ENCODE measurements around the gene PNMA6E. TPM values are rescaled to one million over a fixed set of nuclear protein-coding genes. Genes with fewer than 3 reads are reported as not detected.

Gene PNMA6E
- total and polyA plus RNA-seq, 9 of the 15 experiments (the other 6 are each of a cell fraction or from before 2014, with no cell fraction given): 0.03 TPM; not detected in 8

- TF ChIP-seq ZBTB5 (IDR thresholded peaks at IDR 0.05) (no peak), ATF1 (CRISPR knock-in tag; IDR thresholded peaks at IDR 0.05) (no peak), ATF1 (tag; IDR thresholded peaks at IDR 0.05) (peak; percentile 29; the same call in 1 of the 2 replicates), NFE2L1 (tag; IDR thresholded peaks at IDR 0.05; ENCODE audit: borderline replicate concordance, low read depth) (no peak), ATF3 (IDR thresholded peaks at IDR 0.05) (no peak), ATF3 (CRISPR knock-in tag; conservative IDR thresholded peaks at IDR 0.05) (no peak), RERE (CRISPR knock-in tag; IDR thresholded peaks at IDR 0.05; ENCODE audit: borderline replicate concordance) (no peak), ZEB2 (IDR thresholded peaks at IDR 0.05) (no peak), MLX (CRISPR knock-in tag; conservative IDR thresholded peaks at IDR 0.05) (no peak), UBTF (IDR thresholded peaks at IDR 0.05; ENCODE audit: borderline replicate concordance in 1 of 2, low read depth in 2 of 2, low read length in 2 of 2) (no peak), PRPF4 (IDR thresholded peaks at IDR 0.05; ENCODE audit: insufficient read depth, low read depth, low read length, poor library complexity, severe bottlenecking) (no peak), GTF2A2 (tag; IDR thresholded peaks at IDR 0.05) (no peak), NFE2 (IDR thresholded peaks at IDR 0.05; ENCODE audit: low read depth) (no peak)
These were observed 10.3 kb upstream of the PNMA6E start, which contains the start of gene ZFP92 (continued) for GRCh38 chrX:153411255-153411987.

All from K562 (cell line).